Nephron (organoid): ENCODE data around the gene REXO1.

Source experiments
- H3K27ac Mint-ChIP-seq, 3 experiments: 2 replicates each; pipeline ENCODE4 v1.8.0; 2020; ENCODE audit warnings: mixed read lengths in 3 of 3, mild to moderate bottlenecking in 2 of 3, moderate library complexity in 1 of 3
- H3K27me3 Mint-ChIP-seq: 2 replicates; pipeline ENCODE4 v1.8.0; 2021; ENCODE audit warnings: low read depth, mild to moderate bottlenecking, moderate library complexity, mixed read lengths
- H3K36me3 Mint-ChIP-seq: 2 replicates; pipeline ENCODE4 v1.8.0; 2020; ENCODE audit warnings: low read depth, mixed read lengths
- H3K4me1 Mint-ChIP-seq: 2 replicates; pipeline ENCODE4 v1.8.0; 2020; ENCODE audit warnings: mixed read lengths
- H3K4me3 Mint-ChIP-seq, 3 experiments: 2 replicates each; pipeline ENCODE4 v1.8.0; 2020; ENCODE audit warnings: mild to moderate bottlenecking in 3 of 3, mixed read lengths in 3 of 3, moderate library complexity in 2 of 3
- H3K9me3 Mint-ChIP-seq: 2 replicates; pipeline ENCODE4 v1.8.0; 2020; ENCODE audit warnings: mixed read lengths
- CTCF ChIP-seq, 3 experiments: fragments of 200-600 bp; sonication (generic); IDR thresholded peaks; one replicate each; pipeline ENCODE4 v1.5.0; 2021; ENCODE audit warnings: antibody characterized with exemption in 3 of 3; ENCODE audit not compliant: unreplicated experiment in 3 of 3

Gene REXO1

GRCh38 chr19:1766800-1767352, 81.4 kb downstream of the REXO1 start:
- H3K27ac Mint-ChIP-seq, result no peak overlapping the region
- peaks cover 19% of the 10 kb centered on the region for H3K9me3 Mint-ChIP-seq
- H3K4me1 Mint-ChIP-seq, result no peaks in the 10 kb centered on the region
- no peak for TF ChIP-seq CTCF (IDR thresholded peaks at IDR 0.05; ENCODE audit: unreplicated experiment in 3 of 3)
- H3K27me3 Mint-ChIP-seq, result peaks cover 97% of the 10 kb centered on the region
- no peaks in the 10 kb centered on the region for H3K36me3 Mint-ChIP-seq
- H3K4me3 Mint-ChIP-seq, result no peak overlapping the region

- no peak for TF ChIP-seq CTCF (IDR thresholded peaks at IDR 0.05; ENCODE audit: unreplicated experiment in 3 of 3)
- no peaks in the 10 kb centered on the region for H3K4me1 Mint-ChIP-seq
- H3K9me3 Mint-ChIP-seq, result peaks cover 15% of the 10 kb centered on the region
- H3K4me3 Mint-ChIP-seq, result no peak overlapping the region
- no peaks in the 10 kb centered on the region for H3K36me3 Mint-ChIP-seq
- no peak overlapping the region for H3K27ac Mint-ChIP-seq
- H3K27me3 Mint-ChIP-seq, result peaks cover 99% of the 10 kb centered on the region
Observed at GRCh38 chr19:1765904-1766799, 82.1 kb downstream of the REXO1 start.
